Spleen (tissue), 11 donors: ENCODE data around the gene SLC39A10. TPM values are rescaled to one million over a fixed set of nuclear protein-coding genes. Genes with fewer than 3 reads are reported as not detected.
"Not testable (repeated sequence)": the region's sequence is repeated elsewhere in the genome, so short reads cannot be mapped to it uniquely, and the experiment has no call there.

Source experiments
- DNase-seq: peaks from one replicate; pipeline ENCODE4 v3.0.0-alpha.2; 2020
- H3K27ac ChIP-seq, 8 donors: fragments of 200-600 bp; sonication (generic) in 7 of 8; 1 replicate in 4 of 8; 2 replicates in 4 of 8; pipeline versions ENCODE4 v1.5.0 to v1.8.0; 2016 to 2021; ENCODE audit warnings: inconsistent platforms in 4 of 8, mild to moderate bottlenecking in 4 of 8, moderate library complexity in 1 of 8
- H3K27me3 ChIP-seq, 7 donors: fragments of 200-600 bp; sonication (generic) in 6 of 7; replicated peaks in 1 of 7; 1 replicate in 4 of 7; 2 replicates in 3 of 7; pipeline versions ENCODE4 v1.5.0 to v1.8.0; 2016 to 2021; ENCODE audit warnings: inconsistent platforms in 3 of 7, mild to moderate bottlenecking in 1 of 7
- H3K36me3 ChIP-seq, 6 donors: fragments of 200-600 bp; sonication (generic) in 5 of 6; 1 replicate in 4 of 6; 2 replicates in 2 of 6; pipeline versions ENCODE4 v1.5.0 to v1.8.0; 2016 to 2021; ENCODE audit warnings: inconsistent platforms in 2 of 6
- H3K4me1 ChIP-seq, 6 donors: fragments of 200-600 bp; sonication (generic) in 5 of 6; 1 replicate in 3 of 6; 2 replicates in 3 of 6; pipeline versions ENCODE4 v1.5.0 to v1.8.0; 2016 to 2021; ENCODE audit warnings: inconsistent platforms in 3 of 6
- H3K4me3 ChIP-seq, 8 donors: fragments of 200-600 bp; sonication (generic) in 7 of 8; 1 replicate in 4 of 8; 2 replicates in 4 of 8; pipeline versions ENCODE4 v1.5.0 to v1.8.0; 2016 to 2021; ENCODE audit warnings: inconsistent platforms in 4 of 8, mild to moderate bottlenecking in 4 of 8, moderate library complexity in 2 of 8
- H3K9me3 ChIP-seq, 8 donors: fragments of 200-600 bp; sonication (generic) in 7 of 8; 1 replicate in 4 of 8; 2 replicates in 4 of 8; pipeline versions ENCODE4 v1.5.0 to v1.8.0; 2016 to 2021; ENCODE audit warnings: inconsistent platforms in 4 of 8
- CTCF ChIP-seq, 11 experiments: fragments of 200-600 bp in 7 of 11; fragments of 450-650 bp in 4 of 11; sonication (generic) in 4 of 11; IDR thresholded peaks in 8 of 11; conservative IDR thresholded peaks in 3 of 11; 1 replicate in 7 of 11; 2 replicates in 4 of 11; pipeline versions ENCODE4 v1.4.0 to v1.8.0; 2016 to 2021; ENCODE audit warnings: antibody characterized with exemption in 11 of 11, inconsistent platforms in 4 of 11, mild to moderate bottlenecking in 1 of 11
- POLR2A ChIP-seq, 3 donors: fragments of 450-650 bp; IDR thresholded peaks; one replicate each; pipeline ENCODE4 v1.5.1; 2017; ENCODE audit warnings: antibody characterized with exemption in 3 of 3, mild to moderate bottlenecking in 1 of 3
- POLR2AphosphoS5 ChIP-seq, 3 donors: sonication (generic); formaldehyde crosslinking; IDR thresholded peaks; one replicate each; pipeline ENCODE4 v1.5.1; 2017; ENCODE audit warnings: antibody characterized with exemption in 3 of 3
- WGBS, 5 donors: extraction: QIAGEN DNeasy Blood & Tissue Kit in 3 of 5; methylation state at CpG; one replicate each; pipeline versions ENCODE4 v1.1.5 to v1.1.7; 2013 to 2018; 5-methylcytosine and 5-hydroxymethylcytosine counted together
- intact Hi-C: fragments of 100-400 bp; cut with DNase I; formaldehyde crosslinking; loops from one replicate; pipeline ENCODE4 v1.15.0; 2023; ENCODE audit warnings: low total_unique reads
- polyA plus RNA-seq, 3 donors: library from polyadenylated mRNA; stranded (reverse); fragments of 200-250 nt; gene quantifications; one replicate each; pipeline ENCODE4 v1.2.1, GENCODE V29; 2013
- total RNA-seq, 7 donors: library from RNA; depleted of rRNA in 3 of 7; stranded (reverse); fragments of >200 nt in 3 of 7; fragmentation: NEBNext Ultra II Directional in 4 of 7; extraction: Animal tissue kit (Norgen Biotek cat#: 25700) in 4 of 7; gene quantifications; one replicate each; pipeline versions ENCODE4 v1.1.0 to v1.2.1, GENCODE V29; 2016 to 2021
- donor health status: healthy with polysubstance abuse.
- donor health status: DM: no; HTN: no; CAD: no; lungs with moderate emphysema.
- donor health status: DM: no; HTN: no; CAD: no.
- donor health status: Bipolar disorder and iron deficiency.
- donor health status: healthy.
- donor health status: DM: no; HTN: no; CAD: no.
- donor health status: DM: yes; HTN: yes; CAD: no.

Gene SLC39A10
- total and polyA plus RNA-seq, 10 donors, result 7.9 to 78.1 (median 51.6) TPM

DNA sequence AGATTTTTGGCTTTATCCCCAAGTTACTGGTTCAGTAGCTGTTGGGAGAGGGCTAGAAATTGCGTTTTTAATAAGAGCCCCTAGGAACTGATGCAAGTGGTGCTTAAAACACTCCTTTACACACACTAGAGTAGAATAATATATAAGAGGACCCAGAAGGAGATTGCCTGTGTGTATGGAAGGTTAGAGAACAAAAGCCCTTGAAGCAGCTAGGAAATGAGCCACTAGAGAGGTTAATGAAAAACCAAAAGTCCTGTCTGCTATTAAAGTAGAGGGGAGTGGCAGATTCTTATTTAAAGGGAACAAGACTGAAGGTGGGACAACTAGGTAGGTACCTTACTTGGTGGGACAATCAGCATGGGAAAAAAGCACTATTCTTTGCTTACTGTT is 14.4 kb upstream of the SLC39A10 start:
- no peaks in the 10 kb centered on the region for H3K36me3 ChIP-seq
- peaks cover 0 to 39% (median 15%) of the 10 kb centered on the region in 6 donors for H3K4me1 ChIP-seq
- peak overlapping the region in 1 of 8 donors; percentile 1 for H3K27ac ChIP-seq
- DNase-seq, result no peak
- 73 to 97% (median 81%) methylated on average over 1 of the region's 1 CpG for WGBS, 5 donors
- H3K27me3 ChIP-seq, result no peaks in the 10 kb centered on the region
- H3K9me3 ChIP-seq, result no peaks in the 10 kb centered on the region
- no peak overlapping the region for H3K4me3 ChIP-seq
- intact Hi-C loops, result no loop called here
- no peak for TF ChIP-seq POLR2AphosphoS5 (IDR thresholded peaks at IDR 0.05)
- TF ChIP-seq CTCF (IDR thresholded peaks at IDR 0.05 in 8 of 11, conservative IDR thresholded peaks at IDR 0.05 in 3 of 11), result no peak
- no peak for TF ChIP-seq POLR2A (IDR thresholded peaks at IDR 0.05)

GRCh38 chr2:195644708-195645107 is 12.3 kb upstream of the SLC39A10 start:
- H3K9me3 ChIP-seq, DNase-seq, intact Hi-C loops, H3K4me3 ChIP-seq, H3K27ac ChIP-seq, H3K36me3 ChIP-seq, H3K27me3 ChIP-seq: not testable (repeated sequence)
- H3K4me1 ChIP-seq, result peaks cover 7 to 59% (median 25%) of the 10 kb centered on the region in 6 donors
- WGBS, 5 donors, result 92 to 96% (median 94%) methylated on average over 9 of the region's 9 CpGs

GRCh38 chr2:195645413-195645812 is 11.6 kb upstream of the SLC39A10 start:
- Histone ChIP-seq H3K36me3 (no peaks in the 10 kb centered on the region), H3K4me1 (peaks cover 7 to 66% (median 27%) of the 10 kb centered on the region in 6 donors), H3K4me3 (no peak overlapping the region), H3K27me3 (no peaks in the 10 kb centered on the region), H3K9me3 (no peaks in the 10 kb centered on the region), H3K27ac (no peak overlapping the region)
- no peak for DNase-seq
- intact Hi-C loops, result no loop called here
- TF ChIP-seq POLR2A (IDR thresholded peaks at IDR 0.05) (no peak), CTCF (IDR thresholded peaks at IDR 0.05 in 8 of 11, conservative IDR thresholded peaks at IDR 0.05 in 3 of 11) (no peak), POLR2AphosphoS5 (IDR thresholded peaks at IDR 0.05) (no peak)
- WGBS, 5 donors, result 75 to 89% (median 83%) methylated on average over 2 of the region's 2 CpGs

DNA sequence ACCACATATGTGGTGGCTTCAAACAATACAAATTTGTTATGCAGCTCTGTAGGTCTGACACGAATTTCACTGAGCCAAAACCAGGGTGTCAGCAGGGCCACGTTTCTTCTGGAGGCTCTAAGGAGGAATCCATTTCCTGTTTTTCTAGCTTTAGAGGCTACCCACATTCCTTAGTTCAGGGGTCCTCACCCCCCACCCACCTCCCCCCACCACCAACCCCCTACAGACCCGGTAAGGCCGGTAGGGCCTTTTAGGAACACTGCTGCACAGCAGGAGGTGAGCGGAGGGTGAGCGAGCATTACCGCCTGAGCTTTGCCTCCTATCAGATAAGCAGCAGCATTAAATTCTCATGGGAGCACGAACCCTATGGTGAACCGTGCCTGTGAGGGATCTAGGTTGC is 10.6 kb upstream of the SLC39A10 start:
- TF ChIP-seq POLR2AphosphoS5 (IDR thresholded peaks at IDR 0.05), result no peak
- no peak for TF ChIP-seq POLR2A (IDR thresholded peaks at IDR 0.05)
- TF ChIP-seq CTCF (IDR thresholded peaks at IDR 0.05 in 8 of 11, conservative IDR thresholded peaks at IDR 0.05 in 3 of 11), result no peak
- intact Hi-C loops, result no loop called here
- Histone ChIP-seq H3K27ac (peak overlapping the region in 2 of 8 donors; percentile 3 to 84), H3K27me3 (no peaks in the 10 kb centered on the region), H3K9me3 (no peaks in the 10 kb centered on the region), H3K36me3 (no peaks in the 10 kb centered on the region), H3K4me1 (peaks cover 7 to 76% (median 33%) of the 10 kb centered on the region in 6 donors), H3K4me3 (no peak overlapping the region)
- 75 to 86% (median 77%) methylated on average over 9 of the region's 9 CpGs for WGBS, 5 donors
- no peak for DNase-seq

GRCh38 chr2:195647302-195647701 is 9.7 kb upstream of the SLC39A10 start:
- intact Hi-C loops, result no loop called here
- WGBS, 5 donors, result 94 to 95% (median 94%) methylated on average over 3 of the region's 3 CpGs
- peaks cover 7 to 74% (median 32%) of the 10 kb centered on the region in 6 donors for H3K4me1 ChIP-seq
- no peaks in the 10 kb centered on the region for H3K27me3 ChIP-seq
- TF ChIP-seq POLR2AphosphoS5 (IDR thresholded peaks at IDR 0.05) (no peak), CTCF (IDR thresholded peaks at IDR 0.05 in 8 of 11, conservative IDR thresholded peaks at IDR 0.05 in 3 of 11) (no peak), POLR2A (IDR thresholded peaks at IDR 0.05) (no peak)
- H3K9me3 ChIP-seq, result no peaks in the 10 kb centered on the region
- no peak for DNase-seq
- H3K4me3 ChIP-seq, result no peak overlapping the region
- no peaks in the 10 kb centered on the region for H3K36me3 ChIP-seq
- H3K27ac ChIP-seq, result peak overlapping the region in 3 of 8 donors; percentile 3 to 84 (median 81)

DNA sequence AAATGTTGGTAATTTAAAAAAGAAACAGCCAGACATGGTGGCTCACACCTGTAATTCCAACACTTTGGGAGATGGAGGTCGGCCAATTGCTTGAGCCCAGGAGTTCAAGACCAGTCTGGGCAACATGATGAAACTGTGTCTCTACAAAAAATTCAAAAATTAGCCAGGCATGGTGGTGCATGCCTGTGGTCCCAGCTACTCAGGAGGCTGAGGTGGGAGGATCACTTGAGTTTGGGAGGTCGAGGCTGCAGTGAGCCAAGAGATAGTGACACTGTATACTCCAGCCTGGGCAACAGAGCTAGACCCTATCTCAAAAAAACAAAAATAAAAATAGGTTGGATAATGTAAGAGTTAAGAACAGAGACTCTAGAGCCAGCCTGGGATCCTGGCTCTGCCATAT is 8.7 kb upstream of the SLC39A10 start:
- peaks cover 5 to 64% (median 30%) of the 10 kb centered on the region in 6 donors for H3K4me1 ChIP-seq
- 91 to 100% (median 96%) methylated on average over 2 of the region's 2 CpGs for WGBS, 5 donors
- not testable (repeated sequence) for H3K4me3 ChIP-seq

More for the DNA sequence above, 8.7 kb upstream of the SLC39A10 start:
- H3K9me3 ChIP-seq, DNase-seq, H3K36me3 ChIP-seq, H3K27me3 ChIP-seq, intact Hi-C loops: not testable (repeated sequence)
- H3K27ac ChIP-seq, result peak overlapping the region; percentile 44 to 85 (median 78)
